ENCODE measurements around the gene TOPORS. TPM values are rescaled to one million over a fixed set of nuclear protein-coding genes. Genes with fewer than 3 reads are reported as not detected.
"Not testable (repeated sequence)": the region's sequence is repeated elsewhere in the genome, so short reads cannot be mapped to it uniquely, and the experiment has no call there.

TOPORS gene
- total RNA-seq, 2 experiments from 2014 or later = 11.9 to 12.0 TPM

- ATAC-seq = no peak
- H3K27me3 Mint-ChIP-seq (ENCODE audit: low read depth) = no peaks in the 10 kb centered on the region
- H3K27ac Mint-ChIP-seq = no peak overlapping the region
- ChIA-PET CTCF (interaction anchor here (1.0 to 1.2 kb wide), 3 partner anchors 30 to 46 kb away, joined by 3 to 4 read pairs (median 3); no protein-coding TSS in a partner anchor), POLR2A (interaction anchor here (1.0 kb wide), 1 partner anchor 17 kb away, joined by 3 read pairs; no protein-coding TSS in a partner anchor)
- no peak overlapping the region for H3K4me3 Mint-ChIP-seq
- H3K36me3 Mint-ChIP-seq (ENCODE audit: low read depth) = peaks cover 18% of the 10 kb centered on the region
- no peak for DNase-seq
- H3K4me1 Mint-ChIP-seq (ENCODE audit: low read depth) = no peaks in the 10 kb centered on the region
- peaks cover 4% of the 10 kb centered on the region for H3K9me3 Mint-ChIP-seq (ENCODE audit: insufficient read depth)
These were observed 18.6 kb downstream of the TOPORS start for GRCh38 chr9:32533816-32534215.

- no peak overlapping the region for H3K27ac Mint-ChIP-seq
- POLR2A ChIA-PET = interaction anchor here (0.6 kb wide), 1 partner anchor 13 kb away, joined by 7 read pairs; no protein-coding TSS in a partner anchor
- peaks cover 18% of the 10 kb centered on the region for H3K36me3 Mint-ChIP-seq (ENCODE audit: low read depth)
- CTCF ChIA-PET = interaction anchor here (1.0 to 1.1 kb wide), 2 partner anchors 30 to 39 kb away, joined by 3 read pairs; no protein-coding TSS in a partner anchor
- H3K4me3 Mint-ChIP-seq = no peak overlapping the region
- H3K4me1 Mint-ChIP-seq (ENCODE audit: low read depth) = peaks cover 2% of the 10 kb centered on the region
- H3K9me3 Mint-ChIP-seq (ENCODE audit: insufficient read depth) = peaks cover 4% of the 10 kb centered on the region
- H3K27me3 Mint-ChIP-seq (ENCODE audit: low read depth) = no peaks in the 10 kb centered on the region
- ATAC-seq (no peak), DNase-seq (no peak)
These were observed 19.1 kb downstream of the TOPORS start for GRCh38 chr9:32533336-32533735.

- Mint-ChIP-seq H3K27ac (peak overlapping the region; percentile 96), H3K4me1 (ENCODE audit: low read depth) (peaks cover 52% of the 10 kb centered on the region)
- POLR2A ChIA-PET = interaction anchor here (1.5 to 3.7 kb wide), 4 partner anchors 18 to 498 kb away, joined by 3 to 44 read pairs (median 13); partner anchors contain the start of genes DNAJA1, SMIM27 and TOPORS
These were observed 25.7 kb downstream of the TOPORS start for GRCh38 chr9:32526707-32527048.

GRCh38 chr9:32526041-32526706 lies 26.2 kb downstream of the TOPORS start, which contains the start of gene RIGI:
RIGI (minus strand) TSS chr9:32526196; CDS start chr9:32526166, 30 bp downstream.
- ChIA-PET CTCF (interaction anchor here (0.6 to 3.0 kb wide), 18 partner anchors 9 to 433 kb away, joined by 3 to 53 read pairs (median 4); partner anchors contain the start of genes ACO1, NDUFB6 and SMIM27), POLR2A (interaction anchor here (0.7 to 3.7 kb wide), 12 partner anchors 19 to 1178 kb away, joined by 3 to 44 read pairs (median 4); partner anchors contain the start of genes ACO1, DNAJA1, SMIM27 and TOPORS)
- peak; percentile 86 for DNase-seq
- Mint-ChIP-seq H3K27ac (peak within 1 kb of the TSS; percentile 96), H3K36me3 (ENCODE audit: low read depth) (peaks cover 41% of the 10 kb centered on the region), H3K4me3 (peak within 1 kb of the TSS; percentile 98), H3K4me1 (ENCODE audit: low read depth) (peaks cover 57% of the 10 kb centered on the region), H3K27me3 (ENCODE audit: low read depth) (no peaks in the 10 kb centered on the region), H3K9me3 (ENCODE audit: insufficient read depth) (peaks cover 4% of the 10 kb centered on the region)
- peak; percentile 81 for ATAC-seq

More at GRCh38 chr9:32526707-32527048, 25.7 kb downstream of the TOPORS start:
- no peak for DNase-seq
- CTCF ChIA-PET = interaction anchor here (0.6 to 3.0 kb wide), 15 partner anchors 9 to 433 kb away, joined by 3 to 53 read pairs (median 4); partner anchors contain the start of genes ACO1, NDUFB6 and SMIM27
- Mint-ChIP-seq H3K4me3 (peak overlapping the region; percentile 98), H3K27me3 (ENCODE audit: low read depth) (no peaks in the 10 kb centered on the region), H3K36me3 (ENCODE audit: low read depth) (peaks cover 36% of the 10 kb centered on the region), H3K9me3 (ENCODE audit: insufficient read depth) (peaks cover 4% of the 10 kb centered on the region)
- ATAC-seq = no peak

- DNase-seq (no peak), ATAC-seq (no peak)
- Mint-ChIP-seq H3K4me1 (ENCODE audit: low read depth) (peaks cover 57% of the 10 kb centered on the region), H3K27me3 (ENCODE audit: low read depth) (no peaks in the 10 kb centered on the region), H3K36me3 (ENCODE audit: low read depth) (peaks cover 43% of the 10 kb centered on the region), H3K4me3 (peak overlapping the region; percentile 98), H3K9me3 (ENCODE audit: insufficient read depth) (no peaks in the 10 kb centered on the region), H3K27ac (peak overlapping the region; percentile 96)
- ChIA-PET CTCF (interaction anchor here (1.0 to 3.0 kb wide), 15 partner anchors 8 to 434 kb away, joined by 3 to 53 read pairs (median 4); partner anchors contain the start of genes ACO1, NDUFB6 and SMIM27), POLR2A (interaction anchor here (0.7 to 3.7 kb wide), 12 partner anchors 19 to 1178 kb away, joined by 3 to 44 read pairs (median 4); partner anchors contain the start of genes ACO1, DNAJA1, SMIM27 and TOPORS)
These were observed 26.7 kb downstream of the TOPORS start for GRCh38 chr9:32525709-32526030.

GRCh38 chr9:32524892-32525708 lies 27.3 kb downstream of the TOPORS start:
- DNase-seq = peak; percentile 49
- CTCF ChIA-PET = interaction anchor here (0.6 to 3.0 kb wide), 11 partner anchors 8 to 147 kb away, joined by 3 to 53 read pairs (median 8); partner anchors contain the start of genes ACO1, NDUFB6 and SMIM27
- Mint-ChIP-seq H3K27me3 (ENCODE audit: low read depth) (no peaks in the 10 kb centered on the region), H3K4me3 (peak overlapping the region; percentile 98), H3K36me3 (ENCODE audit: low read depth) (peaks cover 48% of the 10 kb centered on the region), H3K27ac (peak overlapping the region; percentile 96), H3K4me1 (ENCODE audit: low read depth) (peaks cover 61% of the 10 kb centered on the region), H3K9me3 (ENCODE audit: insufficient read depth) (no peaks in the 10 kb centered on the region)
- POLR2A ChIA-PET = interaction anchor here (0.5 to 3.7 kb wide), 12 partner anchors 20 to 500 kb away, joined by 3 to 44 read pairs (median 4); partner anchors contain the start of genes ACO1, DNAJA1, SMIM27 and TOPORS
- peak; percentile 38 for ATAC-seq

- peak overlapping the region; percentile 41 for H3K27ac Mint-ChIP-seq
- POLR2A ChIA-PET = interaction anchor here (1.4 to 3.7 kb wide), 4 partner anchors 27 to 501 kb away, joined by 6 to 44 read pairs (median 13); partner anchors contain the start of genes ACO1, DNAJA1, SMIM27 and TOPORS
- H3K4me1 Mint-ChIP-seq (ENCODE audit: low read depth) = peaks cover 61% of the 10 kb centered on the region
- H3K27me3 Mint-ChIP-seq (ENCODE audit: low read depth); ATAC-seq; H3K9me3 Mint-ChIP-seq (ENCODE audit: insufficient read depth); DNase-seq: not testable (repeated sequence)
- peak overlapping the region; percentile 98 for H3K4me3 Mint-ChIP-seq
- CTCF ChIA-PET = interaction anchor here (0.6 to 3.0 kb wide), 5 partner anchors 49 to 146 kb away, joined by 3 to 53 read pairs (median 20); partner anchors contain the start of genes ACO1 and NDUFB6
- peaks cover 52% of the 10 kb centered on the region for H3K36me3 Mint-ChIP-seq (ENCODE audit: low read depth)
These were observed 27.9 kb downstream of the TOPORS start for GRCh38 chr9:32524558-32524891.

- ATAC-seq (no peak), DNase-seq (no peak)
- H3K9me3 Mint-ChIP-seq (ENCODE audit: insufficient read depth) = no peaks in the 10 kb centered on the region
- ChIA-PET POLR2A (interaction anchor here (3.7 kb wide), 1 partner anchor 27 kb away, joined by 44 read pairs; the partner anchor contains the start of genes SMIM27 and TOPORS), CTCF (interaction anchor here (0.6 to 3.0 kb wide), 2 partner anchors 49 to 58 kb away, joined by 3 to 26 read pairs; partner anchors contain the start of gene NDUFB6)
- peaks cover 57% of the 10 kb centered on the region for H3K36me3 Mint-ChIP-seq (ENCODE audit: low read depth)
- H3K4me1 Mint-ChIP-seq (ENCODE audit: low read depth) = peaks cover 61% of the 10 kb centered on the region
- peak overlapping the region; percentile 98 for H3K4me3 Mint-ChIP-seq
- H3K27ac Mint-ChIP-seq = no peak overlapping the region
- H3K27me3 Mint-ChIP-seq (ENCODE audit: low read depth) = no peaks in the 10 kb centered on the region
These were observed 28.5 kb downstream of the TOPORS start for GRCh38 chr9:32523910-32524309.

- ATAC-seq (no peak), DNase-seq (no peak)
- Mint-ChIP-seq H3K27me3 (ENCODE audit: low read depth) (no peaks in the 10 kb centered on the region), H3K4me1 (ENCODE audit: low read depth) (peaks cover 40% of the 10 kb centered on the region), H3K27ac (no peak overlapping the region), H3K4me3 (no peak overlapping the region), H3K9me3 (ENCODE audit: insufficient read depth) (peaks cover 12% of the 10 kb centered on the region), H3K36me3 (ENCODE audit: low read depth) (peaks cover 88% of the 10 kb centered on the region)
- POLR2A ChIA-PET = no interaction called here
- CTCF ChIA-PET = no interaction called here
These were observed 34.1 kb downstream of the TOPORS start for GRCh38 chr9:32518276-32518675.

GRCh38 chr9:32516241-32516640 lies 36.1 kb downstream of the TOPORS start:
- DNase-seq (no peak), ATAC-seq (no peak)
- Mint-ChIP-seq H3K4me3 (no peak overlapping the region), H3K27me3 (ENCODE audit: low read depth) (no peaks in the 10 kb centered on the region), H3K36me3 (ENCODE audit: low read depth) (peaks cover 80% of the 10 kb centered on the region), H3K4me1 (ENCODE audit: low read depth) (peaks cover 34% of the 10 kb centered on the region), H3K9me3 (ENCODE audit: insufficient read depth) (peaks cover 12% of the 10 kb centered on the region), H3K27ac (no peak overlapping the region)
- POLR2A ChIA-PET = no interaction called here
- CTCF ChIA-PET = no interaction called here

GRCh38 chr9:32508728-32509127 lies 43.7 kb downstream of the TOPORS start:
- peaks cover 29% of the 10 kb centered on the region for H3K4me1 Mint-ChIP-seq (ENCODE audit: low read depth)
- POLR2A ChIA-PET = no interaction called here

More at GRCh38 chr9:32508728-32509127, 43.7 kb downstream of the TOPORS start:
- Mint-ChIP-seq H3K4me3 (no peak overlapping the region), H3K36me3 (ENCODE audit: low read depth) (peaks cover 31% of the 10 kb centered on the region), H3K27me3 (ENCODE audit: low read depth) (no peaks in the 10 kb centered on the region), H3K9me3 (ENCODE audit: insufficient read depth) (no peaks in the 10 kb centered on the region), H3K27ac (no peak overlapping the region)
- DNase-seq = no peak
- CTCF ChIA-PET = interaction anchor here (1.2 to 1.4 kb wide), 2 partner anchors 63 to 130 kb away, joined by 3 to 4 read pairs; no protein-coding TSS in a partner anchor
- ATAC-seq = no peak
